C4-2B (cell line): ENCODE results near the gene GPC5.

Source experiments
- H3K27ac ChIP-seq: fragments of 450-650 bp; 2 replicates; pipeline ENCODE4 v1.5.1; 2017
- ZFX ChIP-seq: fragments of 450-650 bp; IDR thresholded peaks from 2 replicates; pipeline ENCODE4 v1.6.1; 2017
- TF ChIP-seq, protein P1 (sequence below): fragments of 450-650 bp; conservative IDR thresholded peaks from 2 replicates; pipeline ENCODE4 v1.5.1; 2017; ENCODE audit warnings: mild to moderate bottlenecking

The GPC5 gene

DNA sequence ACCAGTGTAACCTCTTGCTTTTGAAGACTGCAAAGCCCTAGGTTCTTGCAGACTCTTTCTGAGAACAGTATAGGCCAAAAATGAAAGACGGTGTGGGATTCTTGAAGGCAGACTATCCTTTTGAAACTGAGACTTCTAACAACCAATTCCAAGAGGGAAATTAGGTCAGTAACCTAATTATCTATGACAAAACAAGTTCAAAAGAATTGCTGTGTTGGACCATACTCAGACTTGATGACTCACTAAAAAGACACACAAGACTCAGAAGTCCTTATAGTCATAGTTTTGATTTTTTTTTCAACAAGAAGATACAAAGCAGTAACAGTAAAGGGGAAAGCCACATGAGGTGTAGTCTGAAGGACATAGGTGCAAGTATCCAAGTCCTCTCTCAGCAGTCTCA lies 1204.1 kb downstream of the GPC5 start:
- TF ChIP-seq ZFX, result no peak
- TF ChIP-seq, protein P1, sequence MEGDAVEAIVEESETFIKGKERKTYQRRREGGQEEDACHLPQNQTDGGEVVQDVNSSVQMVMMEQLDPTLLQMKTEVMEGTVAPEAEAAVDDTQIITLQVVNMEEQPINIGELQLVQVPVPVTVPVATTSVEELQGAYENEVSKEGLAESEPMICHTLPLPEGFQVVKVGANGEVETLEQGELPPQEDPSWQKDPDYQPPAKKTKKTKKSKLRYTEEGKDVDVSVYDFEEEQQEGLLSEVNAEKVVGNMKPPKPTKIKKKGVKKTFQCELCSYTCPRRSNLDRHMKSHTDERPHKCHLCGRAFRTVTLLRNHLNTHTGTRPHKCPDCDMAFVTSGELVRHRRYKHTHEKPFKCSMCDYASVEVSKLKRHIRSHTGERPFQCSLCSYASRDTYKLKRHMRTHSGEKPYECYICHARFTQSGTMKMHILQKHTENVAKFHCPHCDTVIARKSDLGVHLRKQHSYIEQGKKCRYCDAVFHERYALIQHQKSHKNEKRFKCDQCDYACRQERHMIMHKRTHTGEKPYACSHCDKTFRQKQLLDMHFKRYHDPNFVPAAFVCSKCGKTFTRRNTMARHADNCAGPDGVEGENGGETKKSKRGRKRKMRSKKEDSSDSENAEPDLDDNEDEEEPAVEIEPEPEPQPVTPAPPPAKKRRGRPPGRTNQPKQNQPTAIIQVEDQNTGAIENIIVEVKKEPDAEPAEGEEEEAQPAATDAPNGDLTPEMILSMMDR, result no peak
- H3K27ac ChIP-seq, result no peak overlapping the region

DNA sequence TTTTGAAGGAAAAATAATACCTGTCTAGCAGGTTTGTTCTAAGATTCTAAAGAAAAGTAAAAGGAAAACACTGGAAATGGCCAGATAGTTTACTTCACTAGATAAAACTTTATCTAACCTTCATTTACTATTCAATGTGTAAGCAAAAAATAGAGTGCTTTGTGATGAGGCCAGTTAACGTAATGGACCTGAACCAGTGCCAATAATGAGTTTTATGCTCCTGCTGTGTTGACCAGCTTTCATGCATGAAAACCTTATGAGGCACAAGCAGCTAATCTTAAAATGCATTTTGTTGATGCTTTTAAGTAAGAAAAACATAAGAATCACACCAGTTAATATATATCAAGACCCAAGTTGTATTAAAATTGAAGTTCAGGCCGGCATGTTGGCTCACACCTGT lies 1211.0 kb downstream of the GPC5 start:
- no peak overlapping the region for H3K27ac ChIP-seq
- TF ChIP-seq, protein P1, result no peak
- no peak for TF ChIP-seq ZFX

DNA sequence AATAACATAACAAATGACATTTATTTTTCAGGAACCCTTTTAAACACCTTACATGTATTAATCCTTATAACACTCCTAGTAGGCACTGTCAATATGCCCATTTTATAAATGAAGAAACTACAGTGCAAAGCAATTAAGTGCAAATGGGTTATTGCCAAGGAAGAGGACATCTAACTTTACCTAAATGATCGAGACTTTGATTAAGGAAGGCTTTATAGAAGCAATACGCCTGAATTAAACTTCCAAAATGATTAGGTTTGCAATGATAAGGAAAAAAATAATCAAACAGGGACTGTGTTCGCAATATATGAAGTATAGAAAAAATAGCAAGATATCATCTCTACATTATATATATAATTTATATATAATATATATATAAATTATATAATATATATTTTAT lies 1214.5 kb downstream of the GPC5 start:
- H3K27ac ChIP-seq, result no peak overlapping the region
- no peak for TF ChIP-seq ZFX
- TF ChIP-seq, protein P1, result no peak

DNA sequence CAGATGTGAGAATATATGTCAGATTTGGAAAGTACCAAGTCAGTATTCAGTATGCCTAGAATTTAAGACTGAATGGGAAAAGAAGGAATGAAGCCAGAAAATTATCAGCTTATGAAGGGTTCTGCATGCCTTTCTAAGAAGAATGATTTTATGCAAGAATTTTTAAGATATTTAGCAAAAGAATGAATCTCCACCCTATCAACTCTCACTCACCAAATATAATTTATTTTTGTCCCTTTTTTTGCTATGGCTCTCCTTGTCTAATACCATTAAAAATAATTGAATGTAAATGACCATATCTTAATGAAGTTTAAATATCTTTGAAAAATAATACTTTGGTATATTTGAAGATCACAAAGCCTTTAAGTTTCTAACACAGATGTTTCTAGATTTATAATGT lies 1215.5 kb downstream of the GPC5 start:
- no peak for TF ChIP-seq ZFX
- TF ChIP-seq, protein P1, result no peak

DNA sequence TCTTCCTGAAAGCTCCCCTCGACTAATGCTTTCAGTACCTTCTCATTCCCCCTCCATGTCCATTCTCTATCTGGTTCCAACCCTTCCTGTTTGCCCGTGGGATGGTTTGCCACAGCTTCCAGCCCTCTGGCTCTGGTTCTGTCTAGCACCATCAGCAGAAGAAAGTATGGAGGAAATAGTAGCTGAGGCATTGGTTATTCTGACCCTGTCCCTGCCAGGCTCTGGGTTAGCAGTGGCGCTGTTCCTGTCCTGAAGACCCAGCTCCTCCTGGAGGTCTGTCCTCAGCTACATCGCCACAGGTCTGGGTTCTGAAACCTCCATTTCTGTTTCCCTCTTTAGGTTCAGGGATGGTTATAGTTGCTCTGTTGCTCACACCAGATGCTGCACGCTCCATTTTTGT lies 1223.6 kb downstream of the GPC5 start:
- TF ChIP-seq ZFX, result no peak
- TF ChIP-seq, protein P1, result no peak

More for the DNA sequence above, 1215.5 kb downstream of the GPC5 start:
- H3K27ac ChIP-seq, result no peak overlapping the region

DNA sequence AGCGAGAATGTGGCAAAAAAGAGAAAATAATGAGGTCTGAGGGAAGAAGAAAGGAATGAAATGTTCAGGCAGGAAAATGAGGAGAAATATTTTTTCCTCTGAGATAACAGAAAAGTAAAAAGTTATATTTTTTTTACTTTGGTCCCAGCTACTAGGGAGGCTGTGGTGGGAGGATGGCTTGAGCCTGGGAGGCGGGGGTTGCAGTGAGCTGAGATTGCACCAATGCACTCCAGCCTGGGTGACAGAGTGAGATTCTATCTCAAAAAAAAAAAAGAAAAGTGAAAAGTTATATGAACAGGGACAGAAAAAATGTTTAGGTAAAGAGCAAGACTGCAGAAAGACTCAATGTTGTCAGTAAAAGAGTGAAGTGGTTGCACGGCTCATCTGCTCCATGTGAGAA lies 1224.5 kb downstream of the GPC5 start:
- no peak for TF ChIP-seq ZFX
- TF ChIP-seq, protein P1, result no peak

More for the DNA sequence above, 1223.6 kb downstream of the GPC5 start:
- H3K27ac ChIP-seq, result no peak overlapping the region

DNA sequence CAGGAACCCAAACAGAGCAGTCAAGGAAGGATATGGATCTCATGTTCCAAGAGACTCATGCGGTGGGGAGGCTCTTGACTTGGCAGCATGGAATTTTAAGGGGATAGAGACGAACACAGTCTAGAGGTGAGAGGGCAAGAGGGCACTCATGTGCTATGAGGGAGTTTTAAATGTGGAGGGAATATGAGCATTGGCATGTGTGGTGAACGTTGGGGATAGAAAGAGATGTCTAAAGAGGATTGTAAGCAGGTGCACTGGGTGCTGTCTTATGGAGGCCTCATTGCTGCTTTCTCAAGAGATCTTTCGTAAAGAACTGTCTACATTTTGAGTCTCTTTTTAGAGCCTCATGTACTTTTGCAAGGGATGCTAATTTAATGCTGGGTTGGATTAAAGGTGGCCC lies 1227.9 kb downstream of the GPC5 start:
- H3K27ac ChIP-seq, result no peak overlapping the region
- TF ChIP-seq, protein P1, result no peak
- no peak for TF ChIP-seq ZFX

More for the DNA sequence above, 1224.5 kb downstream of the GPC5 start:
- H3K27ac ChIP-seq, result no peak overlapping the region

DNA sequence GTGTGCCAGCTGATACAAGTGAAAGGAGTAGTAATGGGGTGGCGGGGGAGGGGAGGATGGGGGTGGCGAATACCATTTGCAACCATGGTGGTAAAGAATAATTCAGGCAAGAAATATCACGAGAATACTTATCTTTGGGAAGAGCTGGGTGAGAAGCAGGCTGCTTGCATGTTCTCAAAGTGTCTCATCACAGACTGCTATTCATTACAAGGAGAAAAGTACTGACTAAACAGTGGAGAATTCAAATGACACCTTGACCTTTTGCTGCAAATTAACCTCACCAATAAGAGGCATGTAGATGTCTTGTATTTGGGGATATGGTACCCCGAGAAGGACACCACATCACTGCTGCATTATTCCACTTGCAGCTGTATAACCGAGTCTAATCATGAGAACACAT lies 1242.5 kb downstream of the GPC5 start:
- no peak for TF ChIP-seq ZFX
- TF ChIP-seq, protein P1, result no peak
- H3K27ac ChIP-seq, result no peak overlapping the region
